GM21367 (cell line): ENCODE measurements around the gene MAP3K19.
"Not testable (repeated sequence)": the region's sequence is repeated elsewhere in the genome, so short reads cannot be mapped to it uniquely, and the experiment has no call there.

Experiments
- ATAC-seq: cut with Tn5 transposase; IDR thresholded peaks from one replicate; pipeline ENCODE4 v1.9.1; 2021; ENCODE audit not compliant: unreplicated experiment

Gene MAP3K19

DNA sequence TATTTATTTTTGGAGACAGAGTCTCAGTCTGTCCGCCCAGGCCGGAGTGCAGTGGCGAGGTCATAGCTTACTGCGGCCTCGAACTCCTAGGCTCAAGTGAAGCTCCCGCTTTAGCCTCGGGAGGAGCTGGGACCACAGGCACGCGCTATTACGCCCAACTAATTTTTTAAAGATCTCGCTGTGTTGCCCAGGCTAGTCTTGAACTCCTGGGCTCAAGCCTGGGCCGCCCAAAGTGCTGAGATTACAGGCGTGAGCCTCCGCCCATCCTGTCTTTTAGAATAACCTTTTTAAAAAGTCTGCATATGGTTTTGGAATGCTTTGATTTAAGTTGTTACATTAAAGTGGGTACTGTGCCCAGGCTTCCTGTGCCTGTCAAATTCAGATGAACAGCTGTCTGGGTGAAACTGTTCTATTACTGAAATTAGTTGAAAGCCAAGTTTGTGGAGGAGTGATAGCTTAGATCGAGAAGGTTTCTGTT is 5.8 kb upstream of the MAP3K19 start:
- ATAC-seq: peak; percentile 19

DNA sequence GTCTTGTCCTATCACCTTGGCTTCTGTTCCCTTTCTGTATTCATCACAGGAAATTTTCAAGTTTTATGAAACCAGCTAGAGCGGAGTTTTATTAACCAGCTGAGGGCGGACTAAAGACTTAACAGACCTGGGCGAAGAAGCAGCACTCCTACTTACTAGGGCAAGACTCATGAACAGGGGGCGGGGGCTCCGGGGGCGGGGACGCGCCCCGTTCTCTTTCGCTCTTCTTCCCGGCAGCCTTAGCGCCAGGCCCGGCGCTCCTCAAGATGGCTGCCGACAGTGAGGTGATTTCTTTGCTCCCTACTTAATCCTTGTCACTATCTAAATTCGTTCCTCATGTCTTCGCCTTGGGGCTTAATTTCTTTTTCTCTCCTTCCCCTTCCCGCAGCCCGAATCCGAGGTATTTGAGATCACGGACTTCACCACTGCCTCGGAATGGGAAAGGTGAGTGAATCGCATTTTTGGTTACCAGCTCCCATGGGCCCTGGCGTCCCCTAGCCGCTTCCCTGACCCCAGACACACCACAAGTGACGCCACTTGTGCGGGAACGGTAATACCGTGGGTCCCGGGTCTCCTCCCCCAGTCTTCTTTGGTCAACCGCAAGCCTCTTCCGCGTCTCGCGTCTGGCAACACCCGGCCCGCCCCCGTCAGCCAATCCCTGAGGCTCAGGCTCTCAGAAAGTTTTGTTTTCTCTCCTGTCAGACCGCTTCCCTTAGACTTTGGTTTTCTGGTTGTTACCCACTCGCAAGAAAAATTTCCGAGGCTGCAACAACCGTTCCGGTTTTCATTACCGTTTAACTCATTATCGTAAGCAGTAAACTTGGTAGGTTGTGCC is 5.0 kb upstream of the MAP3K19 start, which contains the start of gene RAB3GAP1:
Gene RAB3GAP1, plus strand, starts transcription at position 251 of the 835 bp plus-strand sequence. Its CDS starts 16 bp downstream, at position 267.
- peak; percentile 74 for ATAC-seq

DNA sequence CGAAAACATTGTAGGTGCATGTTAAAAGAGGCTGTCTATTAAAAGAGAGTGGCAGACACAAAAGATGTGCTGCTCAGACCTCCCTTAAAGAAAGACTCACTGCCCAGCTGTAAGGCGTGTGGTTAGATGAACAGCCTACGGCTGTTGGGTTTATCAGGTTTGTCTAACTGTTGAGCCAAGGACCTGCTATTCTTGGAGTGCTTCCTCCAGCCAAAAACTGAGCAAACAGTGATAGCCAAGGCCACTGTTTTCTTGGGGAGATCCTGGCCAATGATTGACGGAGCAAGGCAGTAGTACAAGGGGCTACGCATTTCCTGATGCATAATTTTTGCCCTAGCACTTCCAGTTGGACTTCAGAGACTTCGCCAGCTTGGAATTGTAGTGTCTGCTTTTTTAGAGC is 3.4 kb upstream of the MAP3K19 start:
- ATAC-seq: no peak

DNA sequence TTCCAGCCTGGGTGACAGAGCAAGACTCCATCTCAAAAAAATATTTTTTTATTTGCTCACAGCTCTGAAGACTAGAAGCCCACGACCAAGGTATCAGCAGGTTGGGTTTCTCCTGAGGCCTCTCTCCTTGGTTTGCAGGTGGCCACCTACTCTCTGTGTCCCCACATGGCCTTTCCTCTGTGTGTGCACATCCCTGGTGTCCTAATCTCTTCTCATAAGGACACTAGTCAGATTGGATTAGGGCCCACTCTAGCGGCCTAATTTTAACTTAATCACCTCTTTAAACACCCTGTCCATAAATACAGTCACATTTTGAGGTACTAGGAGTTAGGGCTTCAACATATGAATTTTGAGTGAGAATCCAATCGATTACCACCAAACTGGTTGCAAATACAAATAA is 2.9 kb upstream of the MAP3K19 start:
- ATAC-seq: no peak

DNA sequence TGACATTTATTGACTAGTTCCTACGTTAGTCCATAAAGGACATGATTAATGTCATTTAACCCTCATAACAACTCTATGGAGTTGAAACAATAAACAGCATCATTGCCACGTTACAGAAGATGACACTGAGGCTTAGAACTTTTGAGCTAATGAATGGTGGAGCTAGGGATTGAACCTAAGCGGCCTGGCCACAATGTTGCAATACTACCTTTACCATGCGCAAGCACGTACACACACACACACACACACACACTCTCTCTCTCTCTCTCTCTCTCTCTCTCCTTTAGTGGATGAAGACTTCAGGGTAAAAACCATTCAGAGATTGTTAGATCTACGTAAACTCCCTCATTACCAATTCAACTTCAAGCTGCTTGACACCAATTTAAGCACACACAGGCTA is 875 bp upstream of the MAP3K19 start:
- no peak for ATAC-seq

DNA sequence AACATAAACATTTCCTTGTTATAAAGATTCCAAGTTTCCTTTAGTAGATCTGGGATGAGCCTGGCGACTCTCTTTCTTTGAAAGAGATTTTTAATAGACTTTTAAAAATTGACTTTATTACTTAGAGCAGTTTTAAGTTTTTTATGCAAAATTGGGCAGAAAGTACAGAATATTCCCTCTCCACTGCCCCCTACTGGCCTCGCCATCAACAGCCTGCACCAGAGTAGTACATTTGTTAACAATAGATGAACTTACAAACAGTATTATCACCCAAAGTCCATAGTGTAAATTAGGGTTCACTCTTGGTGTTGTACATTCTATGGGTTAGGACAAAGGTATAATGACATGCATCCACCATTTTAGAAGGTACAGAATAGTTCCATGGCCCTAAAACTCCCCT is 3.9 kb downstream of the MAP3K19 start:
- no peak for ATAC-seq

DNA sequence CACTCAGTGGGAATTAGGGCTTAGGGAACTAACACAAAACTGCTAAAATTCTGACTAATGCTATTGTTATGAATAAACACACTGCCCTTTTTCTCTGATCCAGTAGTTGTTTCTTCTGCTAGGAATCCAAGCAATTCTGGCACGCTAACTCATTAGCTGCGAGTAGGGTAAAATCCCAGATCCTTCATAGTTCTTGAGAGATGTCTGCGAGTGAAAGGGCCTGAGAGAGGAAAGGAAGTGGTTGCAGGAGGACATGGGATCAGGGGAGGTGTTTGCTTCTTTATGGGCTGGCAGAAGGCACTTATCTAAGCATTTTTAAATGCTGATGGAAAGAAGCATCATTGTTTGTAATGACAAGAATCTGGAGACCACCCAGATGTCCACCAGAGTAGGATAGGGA is 9.4 kb downstream of the MAP3K19 start:
- ATAC-seq: no peak

DNA sequence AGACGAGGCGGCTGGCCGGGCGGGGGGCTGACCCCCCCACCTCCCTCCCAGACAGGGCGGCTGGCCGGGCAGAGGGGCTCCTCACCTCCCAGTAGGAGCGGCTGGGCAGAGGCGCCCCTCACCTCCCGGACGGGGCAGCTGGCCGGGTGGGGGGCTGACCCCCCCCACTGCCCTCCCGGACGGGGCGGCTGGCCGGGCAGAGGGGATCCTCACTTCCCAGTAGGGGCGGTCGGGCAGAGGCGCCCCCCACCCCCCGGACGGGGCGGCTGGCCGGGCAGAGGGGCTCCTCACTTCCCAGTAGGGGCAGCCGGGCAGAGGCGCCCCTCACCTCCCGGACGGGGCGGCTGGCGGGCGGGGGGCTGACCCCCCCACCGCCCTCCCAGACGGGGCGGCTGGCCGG is 14.0 kb downstream of the MAP3K19 start:
- not testable (repeated sequence) for ATAC-seq

DNA sequence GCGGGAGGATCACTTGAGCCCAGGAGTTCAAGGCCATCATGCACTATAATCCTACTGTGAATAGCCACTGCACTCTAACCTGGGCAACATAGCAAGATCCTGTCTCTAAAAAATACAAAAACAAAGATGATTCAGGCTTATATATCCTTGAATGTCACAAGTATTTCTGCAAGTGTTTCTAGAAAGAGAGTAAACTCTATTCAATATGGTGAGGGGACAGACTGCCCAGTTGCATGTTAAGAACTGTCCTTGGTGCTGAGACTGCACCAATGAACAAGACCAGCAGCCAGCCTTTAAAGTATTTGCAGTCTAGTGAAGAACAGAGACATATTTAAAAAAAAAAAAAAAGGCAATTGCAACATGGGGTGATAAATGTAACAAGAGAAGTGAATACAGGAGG is 16.4 kb downstream of the MAP3K19 start:
- no peak for ATAC-seq

DNA sequence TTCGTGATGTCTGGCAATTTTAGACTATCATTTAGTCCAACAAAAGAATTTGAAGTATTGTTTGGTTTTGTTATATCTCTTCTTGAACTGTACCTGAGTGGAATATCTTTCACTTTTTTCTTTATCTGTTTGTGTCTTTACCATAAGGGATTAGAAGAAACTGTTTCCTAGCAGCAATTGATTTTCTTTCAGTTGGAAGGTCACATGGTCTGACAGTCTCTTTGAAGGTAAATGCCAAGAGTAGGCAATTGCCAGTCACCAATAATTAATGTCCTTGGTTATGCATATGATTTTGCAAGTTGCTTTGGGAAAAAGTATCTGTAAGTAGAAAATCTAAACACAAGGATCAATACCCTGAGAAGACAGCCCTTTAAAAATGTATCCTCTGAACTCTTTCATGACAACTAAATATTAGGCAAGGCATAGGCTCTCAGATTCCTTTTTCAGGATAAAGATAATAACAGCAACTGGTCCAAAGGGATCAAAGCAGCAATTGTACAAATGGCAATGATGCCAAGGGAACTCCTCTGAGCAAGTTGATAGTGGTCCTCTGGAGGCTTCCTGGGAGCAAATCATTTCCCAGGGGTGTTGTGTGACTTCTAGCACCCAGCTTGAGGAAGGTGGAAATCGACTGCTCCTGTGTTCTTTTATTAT is 17.6 kb downstream of the MAP3K19 start:
- no peak for ATAC-seq

DNA sequence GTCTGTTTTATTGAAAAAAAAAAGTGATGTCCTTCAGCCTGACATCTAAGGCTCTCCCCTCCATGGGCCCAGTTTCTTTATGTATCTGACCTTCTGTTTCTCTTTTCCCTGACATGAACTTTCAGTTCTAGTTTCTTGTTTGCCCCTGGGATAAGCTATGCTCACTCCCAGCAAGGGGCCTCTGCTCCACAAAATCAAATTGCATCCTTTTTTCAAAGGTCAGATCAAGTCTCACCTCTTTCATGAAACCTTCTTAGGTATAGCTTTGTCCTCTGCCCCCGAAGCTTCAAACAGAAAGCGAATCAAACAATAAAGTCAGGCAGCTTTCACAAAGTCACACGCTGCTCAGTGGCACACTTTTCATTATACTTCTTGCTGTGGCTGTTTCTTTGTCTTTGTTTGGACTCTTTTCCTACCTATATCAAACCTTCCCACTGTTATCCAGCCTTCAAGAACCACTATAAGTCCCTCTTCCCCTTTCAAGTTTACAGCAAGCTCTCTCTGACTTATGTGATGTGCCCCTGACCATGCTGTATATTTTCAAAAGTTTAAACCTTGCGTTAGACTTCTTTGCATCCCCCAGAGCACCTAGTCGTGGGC is 23.3 kb downstream of the MAP3K19 start:
- no peak for ATAC-seq

DNA sequence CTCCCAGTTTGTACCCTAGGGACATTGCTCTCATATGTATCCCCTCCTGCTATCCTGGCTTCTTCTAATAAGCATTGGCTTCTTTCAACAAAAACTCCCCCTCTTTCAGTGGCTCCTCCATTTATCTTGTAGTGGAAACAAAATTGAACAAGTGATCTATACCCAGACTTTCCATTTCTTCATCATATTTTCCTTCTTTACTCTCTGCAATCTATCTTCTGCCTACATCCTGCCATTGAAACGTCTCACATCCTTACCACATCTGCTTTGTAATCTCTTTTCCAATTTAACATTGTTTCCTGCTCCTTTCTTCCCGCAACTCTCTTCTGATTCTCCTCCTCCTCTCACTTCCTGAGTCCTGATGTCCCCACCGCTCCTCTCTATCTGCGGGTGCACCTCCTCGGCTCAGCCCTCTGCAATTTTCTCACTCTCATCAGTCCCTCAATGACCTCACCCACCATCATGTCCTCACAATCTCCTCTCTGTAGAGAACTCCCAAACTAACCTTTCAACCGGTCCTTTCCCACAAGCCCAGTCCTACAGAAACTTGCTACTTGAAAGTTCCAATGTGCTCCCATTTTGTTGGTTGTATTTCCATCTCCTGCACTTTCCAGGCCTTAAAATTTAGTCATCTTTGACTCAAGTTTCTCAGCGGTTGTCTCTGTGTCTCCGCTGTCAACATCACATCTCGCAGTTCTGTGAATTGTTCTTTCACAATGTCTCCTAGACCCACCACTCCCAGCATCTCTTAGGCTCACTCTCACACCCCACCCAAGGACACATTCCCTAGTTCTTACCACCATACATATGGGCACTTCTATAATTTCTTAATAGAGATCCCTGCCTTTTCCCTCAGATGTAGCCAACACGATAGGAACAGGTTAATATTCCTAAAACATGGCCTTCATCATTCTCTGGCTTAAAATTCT is 24.0 kb downstream of the MAP3K19 start:
- ATAC-seq: no peak

DNA sequence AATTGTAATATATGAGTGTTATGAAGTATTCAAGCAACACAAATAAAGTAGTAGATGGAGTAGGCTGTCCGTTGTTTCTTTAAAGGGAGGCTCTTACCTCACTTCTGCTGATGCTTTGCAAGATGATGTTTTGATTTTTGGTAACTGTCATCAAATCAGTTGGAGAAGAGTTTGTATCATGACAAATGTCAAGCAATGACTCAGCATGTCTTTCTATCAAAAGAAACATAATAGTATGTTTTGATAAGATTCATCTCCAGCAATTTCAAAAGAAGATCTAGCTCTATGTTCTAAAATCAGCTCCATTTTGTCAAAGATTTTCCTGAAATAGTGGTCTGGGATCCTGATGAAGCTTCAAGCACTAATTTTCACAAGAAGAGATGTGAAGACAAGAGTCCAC is 25.6 kb downstream of the MAP3K19 start:
- no peak for ATAC-seq

DNA sequence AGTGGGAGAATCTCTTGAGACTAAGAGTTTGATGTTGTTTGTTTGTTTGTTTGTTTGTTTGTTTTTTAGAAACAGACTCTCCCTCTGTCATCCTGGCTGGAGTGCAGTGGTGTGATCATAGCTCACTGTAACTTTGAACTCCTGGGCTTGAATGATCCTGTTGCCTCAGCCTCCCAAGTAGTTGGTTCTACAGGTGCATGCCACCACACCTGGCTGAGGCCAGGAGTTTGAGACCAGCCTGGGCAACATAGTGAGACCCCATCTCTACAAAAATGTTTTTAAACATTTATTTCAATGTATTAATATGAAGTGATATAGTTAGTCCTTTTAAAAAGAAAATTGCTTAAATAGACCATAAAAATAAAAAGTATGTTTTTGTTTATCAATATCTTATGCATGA is 35.6 kb downstream of the MAP3K19 start:
- no peak for ATAC-seq

DNA sequence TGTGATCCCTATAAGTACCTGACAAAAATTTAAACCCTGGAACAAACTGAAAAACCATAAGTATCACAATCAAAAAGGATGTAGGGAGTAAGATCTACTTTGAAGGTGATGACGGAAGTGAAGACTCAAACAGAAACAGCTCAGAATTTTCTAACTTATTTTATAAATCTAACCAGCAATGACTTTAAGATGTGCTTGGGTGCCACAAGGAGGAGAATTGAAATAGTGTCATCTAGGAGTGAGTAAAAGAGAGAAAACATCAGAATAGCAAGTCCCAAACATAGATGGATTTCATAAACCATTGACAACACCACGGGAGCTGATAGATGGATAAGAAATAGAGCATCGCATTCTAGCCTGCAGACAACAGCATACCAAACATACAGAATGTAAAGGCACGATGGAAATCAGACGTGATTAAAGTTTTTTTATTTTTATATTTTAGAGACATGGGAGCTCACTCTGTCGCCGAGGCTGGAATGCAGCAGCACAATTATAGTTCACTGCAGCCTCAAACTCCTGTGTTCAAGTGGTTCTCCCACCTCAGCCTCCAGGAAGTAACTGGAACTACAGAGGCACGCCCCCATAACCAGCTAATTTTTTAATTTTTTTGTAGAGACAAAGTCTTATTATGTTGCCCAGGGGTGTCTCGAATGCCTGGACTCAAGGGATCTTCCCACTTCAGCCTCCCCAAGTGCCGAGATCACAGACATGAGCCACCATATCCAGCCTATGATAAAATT is 36.9 kb downstream of the MAP3K19 start:
- ATAC-seq: no peak

DNA sequence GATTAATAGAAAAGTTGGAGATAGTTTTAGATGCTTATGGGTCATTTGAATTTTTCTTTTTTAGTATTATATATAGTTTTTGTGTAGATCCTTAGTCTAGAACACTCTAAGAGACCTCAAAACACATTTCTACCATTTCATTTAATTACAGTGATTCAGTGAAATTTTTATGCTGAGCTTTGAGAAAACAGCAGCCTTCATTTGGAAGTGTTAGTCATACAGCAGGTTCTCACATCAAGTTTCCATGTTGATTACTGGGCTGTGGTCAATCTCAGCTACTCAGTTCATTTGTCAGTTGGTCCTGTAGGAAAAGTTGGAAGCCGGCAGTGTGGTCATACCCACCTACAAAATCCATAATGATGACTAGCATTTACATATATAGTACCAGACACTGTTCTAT is 37.9 kb downstream of the MAP3K19 start:
- ATAC-seq: no peak

DNA sequence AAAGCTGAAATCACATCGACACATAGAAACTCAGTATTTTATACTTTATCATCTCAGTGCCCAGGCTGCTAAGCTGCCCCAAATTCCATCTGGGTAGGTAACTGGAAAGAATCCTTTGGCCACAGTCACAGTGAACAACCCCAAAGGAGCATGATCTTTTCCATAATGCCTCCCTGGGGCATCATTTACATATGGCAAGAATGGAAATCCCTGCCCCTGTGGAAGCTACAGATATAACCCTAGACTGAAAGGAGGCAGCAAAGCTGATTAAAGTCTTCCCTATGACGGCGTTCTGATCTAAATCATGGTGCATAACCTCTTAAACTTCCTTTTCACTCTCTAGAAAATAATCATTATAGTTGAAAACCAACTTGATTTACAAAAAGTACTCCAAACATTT is 41.5 kb downstream of the MAP3K19 start:
- no peak for ATAC-seq

DNA sequence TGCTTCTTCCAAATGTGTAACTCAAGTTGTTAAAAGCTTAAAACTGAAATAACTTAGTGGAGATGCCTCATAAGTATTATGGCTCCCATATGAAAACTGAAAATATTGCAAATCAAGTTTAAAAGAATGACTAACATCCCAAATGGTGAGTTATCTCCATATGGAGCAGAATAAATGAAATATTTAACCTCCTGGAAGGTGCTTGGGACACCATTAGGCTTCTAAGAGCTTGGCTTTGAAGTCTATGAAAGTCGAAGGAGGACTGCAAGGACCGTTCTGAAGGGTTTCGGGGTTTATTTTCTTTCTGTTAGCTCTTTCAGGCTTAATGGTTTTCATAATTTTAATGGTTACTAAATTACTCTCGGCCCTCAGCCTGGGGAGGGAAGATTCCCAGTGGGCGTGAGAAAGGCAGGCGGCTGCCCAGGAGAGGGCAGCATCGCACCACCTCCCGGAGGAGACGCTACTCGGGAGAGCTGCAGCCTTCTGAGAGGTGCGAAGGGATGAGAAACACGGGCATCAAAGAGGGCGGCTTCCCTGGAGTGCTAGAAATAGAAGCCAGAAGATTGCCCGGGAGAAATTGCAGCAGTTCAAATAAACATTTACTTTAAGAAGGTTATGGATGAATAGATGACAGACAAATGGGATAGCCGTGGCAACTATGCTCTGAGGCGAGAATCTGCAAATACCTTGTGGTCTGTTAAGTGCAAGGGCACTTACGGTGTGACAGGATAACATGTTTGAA is 43.1 kb downstream of the MAP3K19 start:
- ATAC-seq: peak; percentile 77

DNA sequence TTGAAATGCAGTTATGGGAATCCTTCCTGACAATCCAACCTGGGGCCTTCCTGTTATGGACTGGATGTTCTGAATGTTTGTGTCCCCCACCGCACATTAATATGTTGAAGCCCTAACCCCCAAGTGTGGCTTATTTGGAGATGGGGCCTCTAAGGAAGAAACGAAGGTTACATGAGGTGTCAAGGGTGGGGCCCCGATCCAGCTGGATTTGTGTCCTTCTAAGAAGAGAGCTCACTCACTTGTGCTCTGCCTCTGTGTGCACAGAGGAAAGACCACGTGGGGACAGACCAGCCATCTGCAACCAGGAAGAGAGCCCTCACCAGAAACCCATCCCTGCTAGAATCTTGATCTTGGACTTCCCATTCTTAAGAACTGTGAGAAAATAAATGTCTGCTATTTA is 44.4 kb downstream of the MAP3K19 start:
- no peak for ATAC-seq
